NCI-H2107 treated with DMSO at 0.1 percent for 48 hours (cell line): ENCODE results near the gene SEMA5A.

ENCODE experiments used
- DNase-seq: peaks from one replicate; lab custom pipeline; 2025; ENCODE audit not compliant: unreplicated experiment; lab: John Stamatoyannopoulos, UW

SEMA5A gene

DNA sequence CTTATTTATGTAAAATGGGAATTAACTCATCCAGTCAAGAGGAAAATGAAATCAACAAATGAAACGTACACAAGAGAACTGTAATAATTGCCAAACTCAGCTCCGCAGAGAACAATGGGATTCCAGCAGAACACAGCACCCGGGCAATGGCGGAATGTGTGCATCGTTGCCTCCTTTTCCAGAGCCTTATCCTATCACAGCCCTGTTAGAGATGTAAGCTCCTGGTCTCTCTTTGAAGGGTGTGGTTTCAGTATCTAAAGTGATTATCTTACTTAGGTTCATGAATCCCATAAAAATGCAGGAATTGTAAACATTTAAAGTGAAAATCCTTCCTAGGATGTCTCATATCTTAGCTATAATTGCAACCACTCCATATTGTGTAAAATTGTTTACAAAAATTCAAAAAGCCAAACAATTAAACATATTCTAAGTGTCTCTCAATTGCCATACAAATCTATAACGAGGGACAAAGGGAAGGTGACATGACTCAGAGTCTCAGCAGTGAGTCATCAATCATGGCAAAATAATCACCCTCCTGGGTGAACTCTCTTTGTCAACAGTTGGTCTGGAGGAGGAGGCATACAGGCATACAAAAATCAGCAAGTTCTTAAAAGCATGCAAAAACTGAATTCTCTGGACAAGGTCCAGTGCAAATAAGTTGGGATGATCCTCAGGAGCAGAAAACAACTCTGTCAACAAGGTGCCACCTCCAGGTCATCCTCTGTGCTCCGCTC, 22.6 kb downstream of the SEMA5A start:
- DNase-seq, result no peak

DNA sequence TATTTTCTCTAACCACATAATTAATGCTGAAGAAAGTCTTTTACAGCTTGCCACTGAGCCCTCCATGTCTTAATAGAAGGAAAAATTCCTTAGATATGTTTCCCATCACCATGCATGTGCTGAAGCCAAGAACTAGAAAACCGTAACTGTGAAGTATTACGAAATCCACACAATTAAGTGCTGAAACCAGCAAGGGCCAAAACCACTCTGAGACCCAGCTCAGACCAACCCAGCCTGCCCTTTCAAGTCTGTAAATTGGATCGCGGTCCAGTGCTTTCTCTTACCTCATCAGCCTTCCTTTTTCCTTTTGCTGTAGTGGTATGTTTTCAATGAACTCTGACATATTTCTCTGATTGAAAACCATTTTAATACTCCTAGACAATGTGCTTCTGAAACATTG, 26.3 kb downstream of the SEMA5A start:
- no peak for DNase-seq

GRCh38 chr5:9516591-9516990, 29.3 kb downstream of the SEMA5A start:
- no peak for DNase-seq

GRCh38 chr5:9515436-9515835, 30.4 kb downstream of the SEMA5A start:
- DNase-seq, result no peak

DNA sequence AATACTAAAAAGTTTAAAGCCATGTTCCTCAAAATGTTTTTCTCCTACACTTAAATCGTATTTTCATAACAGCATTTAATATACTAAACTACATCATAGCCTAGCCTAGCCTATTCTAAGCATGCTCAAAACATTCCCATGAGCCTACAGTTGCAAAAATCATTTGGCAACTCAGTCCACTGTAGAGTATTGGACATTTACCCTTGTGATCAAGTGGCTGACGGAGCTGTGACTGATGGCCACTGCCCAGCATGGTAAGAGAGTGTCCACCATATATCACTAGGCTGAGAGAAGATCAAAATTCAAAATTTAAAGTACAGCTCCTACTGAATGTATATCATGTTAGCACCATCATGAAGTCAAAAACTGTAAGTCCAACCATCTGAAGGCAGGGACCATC, 30.9 kb downstream of the SEMA5A start:
- DNase-seq, result no peak

DNA sequence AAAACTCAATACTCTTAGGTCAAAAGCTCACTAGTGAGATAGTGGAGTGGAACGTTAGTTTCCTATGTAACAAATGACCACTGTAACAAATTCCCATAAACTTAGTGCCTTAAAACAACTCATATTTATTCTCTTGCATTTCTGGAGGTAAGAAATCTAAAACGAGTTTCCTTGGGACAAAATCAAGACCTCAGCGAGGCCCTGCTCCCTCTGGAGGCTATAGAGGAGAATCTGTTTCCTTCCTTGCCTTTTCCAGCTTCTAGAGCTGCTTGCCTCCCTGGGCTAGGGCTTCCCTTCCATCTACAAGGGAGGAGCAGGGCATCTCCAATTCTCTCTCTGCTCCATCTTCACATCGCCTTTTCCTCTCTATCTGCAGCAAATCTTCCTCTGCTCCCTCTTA, 32.0 kb downstream of the SEMA5A start:
- DNase-seq, result no peak

DNA sequence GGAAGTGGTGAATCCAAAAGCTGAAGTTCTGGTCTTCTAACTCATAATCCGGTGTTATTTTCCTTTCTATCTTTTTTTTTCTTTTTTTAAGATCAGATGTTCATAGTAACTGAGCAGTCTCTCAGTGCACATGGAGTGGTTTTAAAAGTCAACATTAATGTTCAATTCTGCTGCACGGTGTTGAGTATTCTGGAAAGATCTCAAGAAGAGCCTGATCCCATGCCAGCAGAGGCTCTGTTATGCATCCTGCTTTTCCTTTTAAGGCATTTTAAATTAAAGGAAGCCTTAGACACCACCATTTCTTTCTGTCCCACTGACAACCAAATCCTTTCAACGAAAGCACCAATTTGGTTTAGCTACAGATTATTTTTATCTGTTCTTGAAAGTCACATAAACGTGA, 33.4 kb downstream of the SEMA5A start:
- DNase-seq, result no peak

GRCh38 chr5:9507974-9508373, 37.9 kb downstream of the SEMA5A start:
- DNase-seq, result no peak

DNA sequence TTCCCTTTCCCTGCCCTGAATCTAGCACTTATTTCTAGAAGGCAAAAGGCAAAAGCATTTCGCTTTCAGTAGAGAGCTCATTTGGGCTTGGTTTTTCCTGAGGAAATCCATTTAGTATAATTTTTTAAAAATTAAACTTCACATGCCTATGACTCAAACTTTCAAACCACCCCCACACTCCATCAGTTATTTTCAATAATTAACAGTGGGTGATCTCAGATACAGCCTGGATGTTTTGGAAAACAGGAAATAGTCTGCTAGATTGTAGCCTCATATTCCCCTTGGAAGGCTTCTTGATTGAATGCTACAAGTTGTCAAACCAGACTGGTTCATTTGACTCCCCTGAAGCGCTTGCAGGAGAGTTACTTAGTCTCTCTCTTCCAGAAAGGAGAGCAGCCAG, 40.6 kb downstream of the SEMA5A start:
- DNase-seq, result no peak

DNA sequence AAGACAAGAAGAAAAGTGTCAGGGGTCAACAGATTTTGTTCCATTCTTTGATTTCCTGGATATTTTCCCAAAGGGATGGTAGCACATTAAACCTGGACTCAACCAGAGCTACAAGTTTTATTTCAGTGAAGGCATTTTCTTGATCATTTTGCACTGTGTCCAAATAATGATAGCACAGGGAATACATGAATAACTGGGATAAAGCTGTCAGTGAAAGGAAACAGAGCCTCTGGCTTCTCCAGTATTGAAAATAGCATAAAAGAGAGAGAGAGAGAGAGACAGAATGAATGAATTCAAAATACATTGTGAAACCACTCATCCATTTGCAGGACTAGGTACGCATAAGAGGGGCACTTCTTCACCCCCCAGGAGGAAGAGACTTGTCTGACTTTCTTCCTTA, 43.0 kb downstream of the SEMA5A start:
- no peak for DNase-seq

DNA sequence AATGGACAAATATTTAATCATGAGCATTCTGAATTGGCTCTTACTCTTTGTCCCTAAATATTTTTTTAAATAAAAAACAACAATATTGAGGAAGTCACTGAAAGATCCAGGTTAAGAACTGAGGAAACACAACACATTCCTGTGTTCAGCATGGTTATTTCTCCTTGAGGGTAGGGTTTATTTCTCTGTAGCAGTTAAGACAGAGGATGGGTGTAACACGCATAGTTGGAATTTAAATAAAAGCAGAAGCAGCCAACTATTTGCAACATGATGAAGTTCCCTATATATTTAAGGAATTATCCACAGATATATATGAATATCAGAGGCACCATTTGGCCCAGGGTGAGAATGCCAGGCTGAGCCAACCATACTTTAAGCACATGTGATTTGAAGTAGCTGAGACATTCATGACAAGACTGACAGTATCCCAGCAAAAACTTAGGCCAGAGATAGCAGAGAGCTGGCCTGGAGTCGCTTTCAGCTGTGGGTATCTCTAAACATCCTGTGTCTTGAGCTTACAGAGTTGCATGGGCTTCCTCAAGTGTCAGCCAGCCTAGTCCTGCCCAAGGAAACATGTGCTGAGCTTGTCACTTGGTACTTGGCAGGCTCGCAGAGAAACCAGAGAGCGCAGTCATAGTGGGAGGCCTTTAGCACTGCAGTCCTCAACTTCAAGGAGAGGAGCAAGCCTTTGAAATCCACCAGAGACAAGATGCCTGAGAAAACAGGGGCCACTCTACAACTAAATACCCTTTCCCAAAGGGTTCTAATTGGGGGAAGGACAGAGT, 43.6 kb downstream of the SEMA5A start:
- DNase-seq, result no peak

DNA sequence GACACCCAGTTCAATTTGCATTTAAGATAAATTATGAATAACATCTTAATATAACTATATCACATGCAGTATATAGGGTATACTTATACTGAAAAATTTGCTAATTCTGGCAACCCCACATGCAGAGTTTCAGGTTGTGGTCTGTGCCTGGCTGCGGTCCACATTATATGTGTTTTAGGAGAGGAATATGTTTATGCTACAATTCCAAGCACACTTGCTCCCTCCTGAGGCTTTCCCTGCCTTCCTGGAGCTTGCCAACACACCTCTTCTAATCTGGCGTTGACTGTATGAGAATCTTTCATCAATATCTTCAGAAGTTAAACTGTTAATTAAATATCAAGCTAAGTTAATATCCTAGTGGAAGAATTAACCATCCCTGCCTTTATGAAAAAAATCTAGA, 45.2 kb downstream of the SEMA5A start:
- DNase-seq, result no peak

DNA sequence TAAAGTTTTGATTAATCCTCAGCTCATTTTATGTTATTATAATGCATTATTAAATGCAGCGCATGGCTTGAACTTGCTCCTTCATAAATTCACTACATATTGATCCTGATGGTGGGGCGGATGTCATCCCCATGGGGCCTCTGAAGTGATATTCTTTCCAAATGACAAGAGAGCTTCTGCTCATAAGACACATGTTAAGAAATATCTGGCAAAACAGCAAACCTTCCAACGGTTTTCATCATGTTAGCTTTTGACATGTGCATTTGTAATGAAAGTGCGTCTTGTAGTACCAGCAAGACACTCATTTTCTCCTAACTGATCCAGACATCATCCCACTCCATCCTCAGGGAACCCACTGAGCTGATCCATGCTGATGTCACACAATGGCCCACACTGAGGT, 45.7 kb downstream of the SEMA5A start:
- DNase-seq, result no peak

GRCh38 chr5:9499498-9499876, 46.4 kb downstream of the SEMA5A start:
- no peak for DNase-seq

DNA sequence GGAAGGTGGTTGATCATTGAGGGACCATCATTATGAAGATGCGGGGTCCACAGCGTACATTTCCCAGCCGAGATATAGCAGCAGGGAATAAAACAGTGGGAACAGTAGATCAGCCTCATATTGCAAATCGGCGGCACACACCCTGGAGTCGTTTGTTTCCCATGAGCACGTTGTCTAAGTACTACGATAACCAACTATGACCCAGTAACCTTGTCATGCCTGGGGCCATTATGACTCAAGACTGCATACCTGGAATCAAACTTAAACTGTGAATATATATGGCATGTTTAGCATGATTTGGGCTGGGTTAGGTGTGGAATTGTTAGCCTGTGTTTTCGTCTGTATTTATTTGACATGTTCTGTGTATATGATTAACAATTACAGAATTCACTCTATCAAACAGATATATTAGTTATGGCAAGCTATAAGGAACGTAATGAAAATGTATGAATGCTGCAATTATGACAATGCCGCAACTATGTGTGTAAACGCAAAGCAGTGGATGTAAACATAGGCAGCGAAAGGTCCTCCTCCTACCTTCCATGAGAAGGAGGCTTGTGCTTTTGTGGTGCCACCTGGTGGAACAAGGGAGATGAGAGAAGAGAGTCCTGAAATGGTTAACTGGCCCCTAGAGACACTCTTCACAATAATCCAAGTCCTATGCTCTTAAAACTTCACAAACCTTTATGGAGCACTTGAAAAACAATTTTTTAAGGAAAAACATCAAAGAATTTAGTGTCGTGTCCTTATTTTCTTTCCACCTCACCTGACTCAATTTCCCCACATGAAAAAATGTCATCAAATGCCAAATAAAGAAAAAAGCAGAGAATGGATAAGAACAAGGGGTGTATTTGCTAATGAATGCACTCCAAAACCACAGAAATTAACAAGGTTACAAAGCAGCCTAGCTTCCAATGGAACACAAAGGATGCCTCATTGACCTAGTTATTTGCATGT, 47.1 kb downstream of the SEMA5A start:
- no peak for DNase-seq

DNA sequence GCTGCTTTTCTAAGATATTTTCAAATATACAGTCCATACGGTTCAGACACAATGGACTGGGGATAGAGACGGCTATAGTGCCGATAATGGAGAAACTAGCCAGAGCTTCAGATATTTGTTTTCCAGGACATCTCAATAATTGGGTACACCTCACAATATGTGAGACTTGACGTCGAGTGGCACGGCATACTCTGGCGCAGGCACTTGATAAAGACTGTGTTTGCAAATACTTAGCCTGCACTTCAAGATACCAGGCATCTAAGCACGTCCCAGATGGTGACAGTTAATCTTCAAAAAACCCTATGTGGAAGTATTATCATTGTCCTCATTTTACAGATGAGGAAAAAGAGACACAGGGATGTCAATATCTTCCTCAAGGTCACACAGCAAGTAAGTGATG, 48.5 kb downstream of the SEMA5A start:
- no peak for DNase-seq

GRCh38 chr5:9496801-9497200, 49.1 kb downstream of the SEMA5A start:
- DNase-seq, result no peak

DNA sequence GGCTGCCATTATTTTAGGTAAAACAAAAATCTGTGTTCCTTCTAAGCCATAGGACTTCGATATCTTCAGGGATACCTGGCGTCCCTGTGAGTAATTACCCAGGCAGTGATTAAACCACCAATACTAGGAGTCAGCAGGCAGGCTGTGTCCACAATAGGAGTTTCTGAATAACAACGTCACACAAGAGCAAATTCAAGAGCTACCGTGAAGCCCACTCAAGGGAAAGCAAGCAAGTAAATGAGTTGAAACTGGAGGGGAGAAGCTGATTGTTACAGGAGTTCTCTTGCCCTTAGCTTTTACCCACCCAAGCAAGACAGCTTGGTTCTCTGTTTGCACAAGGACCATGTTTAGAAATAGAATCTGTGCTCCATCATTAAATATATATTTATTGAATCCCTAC, 50.8 kb downstream of the SEMA5A start:
- no peak for DNase-seq

DNA sequence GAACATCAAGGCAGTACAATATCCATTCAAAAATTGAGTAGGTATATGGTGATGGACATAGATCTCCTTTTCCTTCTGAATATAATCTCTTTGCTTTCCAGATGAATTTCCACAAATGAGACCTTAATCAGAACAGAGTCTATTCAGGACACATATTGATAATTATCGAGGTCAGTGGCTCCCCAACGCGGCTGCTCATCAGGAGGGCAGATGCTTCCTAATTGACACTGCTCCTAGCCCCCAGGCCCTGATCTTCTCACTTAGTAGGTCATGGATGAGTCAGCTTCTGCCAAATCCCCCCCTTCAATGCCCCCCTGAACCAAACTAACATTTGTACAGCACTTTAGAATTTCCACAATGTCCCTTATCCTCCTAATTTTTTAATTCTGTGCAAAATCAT, 51.6 kb downstream of the SEMA5A start:
- no peak for DNase-seq

- DNase-seq, result no peak
These were observed 55.3 kb downstream of the SEMA5A start for GRCh38 chr5:9490494-9491097.

- DNase-seq, result no peak
These were observed 62.1 kb downstream of the SEMA5A start for GRCh38 chr5:9483779-9484178.
